Thyroid gland (tissue), 4 donors: ENCODE results near the gene TMUB2.

Experiments used
- POLR2A ChIP-seq, 2 donors: fragments of 450-650 bp; IDR thresholded peaks; one replicate each; pipeline ENCODE4 v1.6.1; 2017; ENCODE audit warnings: antibody characterized with exemption in 2 of 2, mild to moderate bottlenecking in 2 of 2, moderate library complexity in 1 of 2
- TF ChIP-seq, protein P1 (sequence below), 6 experiments: fragments of 200-600 bp in 3 of 6; fragments of 450-650 bp in 3 of 6; sonication (generic) in 3 of 6; IDR thresholded peaks; one replicate each; pipeline ENCODE4 v1.5.1; 2016 to 2019; ENCODE audit warnings: antibody characterized with exemption in 6 of 6, mild to moderate bottlenecking in 2 of 6, inconsistent platforms in 1 of 6, moderate library complexity in 1 of 6

DNA sequence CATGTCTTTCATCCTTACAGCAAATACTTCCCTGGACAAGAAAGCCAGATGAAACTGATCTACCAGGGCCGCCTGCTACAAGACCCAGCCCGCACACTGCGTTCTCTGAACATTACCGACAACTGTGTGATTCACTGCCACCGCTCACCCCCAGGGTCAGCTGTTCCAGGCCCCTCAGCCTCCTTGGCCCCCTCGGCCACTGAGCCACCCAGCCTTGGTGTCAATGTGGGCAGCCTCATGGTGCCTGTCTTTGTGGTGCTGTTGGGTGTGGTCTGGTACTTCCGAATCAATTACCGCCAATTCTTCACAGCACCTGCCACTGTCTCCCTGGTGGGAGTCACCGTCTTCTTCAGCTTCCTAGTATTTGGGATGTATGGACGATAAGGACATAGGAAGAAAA is 3.7 kb downstream of the TMUB2 start:
- TF ChIP-seq, protein P1, sequence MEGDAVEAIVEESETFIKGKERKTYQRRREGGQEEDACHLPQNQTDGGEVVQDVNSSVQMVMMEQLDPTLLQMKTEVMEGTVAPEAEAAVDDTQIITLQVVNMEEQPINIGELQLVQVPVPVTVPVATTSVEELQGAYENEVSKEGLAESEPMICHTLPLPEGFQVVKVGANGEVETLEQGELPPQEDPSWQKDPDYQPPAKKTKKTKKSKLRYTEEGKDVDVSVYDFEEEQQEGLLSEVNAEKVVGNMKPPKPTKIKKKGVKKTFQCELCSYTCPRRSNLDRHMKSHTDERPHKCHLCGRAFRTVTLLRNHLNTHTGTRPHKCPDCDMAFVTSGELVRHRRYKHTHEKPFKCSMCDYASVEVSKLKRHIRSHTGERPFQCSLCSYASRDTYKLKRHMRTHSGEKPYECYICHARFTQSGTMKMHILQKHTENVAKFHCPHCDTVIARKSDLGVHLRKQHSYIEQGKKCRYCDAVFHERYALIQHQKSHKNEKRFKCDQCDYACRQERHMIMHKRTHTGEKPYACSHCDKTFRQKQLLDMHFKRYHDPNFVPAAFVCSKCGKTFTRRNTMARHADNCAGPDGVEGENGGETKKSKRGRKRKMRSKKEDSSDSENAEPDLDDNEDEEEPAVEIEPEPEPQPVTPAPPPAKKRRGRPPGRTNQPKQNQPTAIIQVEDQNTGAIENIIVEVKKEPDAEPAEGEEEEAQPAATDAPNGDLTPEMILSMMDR (IDR thresholded peaks at IDR 0.05): no peak
- TF ChIP-seq POLR2A (IDR thresholded peaks at IDR 0.05): no peak
